Left ventricle myocardium superior (tissue), 1 donor: ENCODE measurements around the gene RGPD3. TPM values are rescaled to one million over a fixed set of nuclear protein-coding genes. Genes with fewer than 3 reads are reported as not detected.
"Not testable (repeated sequence)": the region's sequence is repeated elsewhere in the genome, so short reads cannot be mapped to it uniquely, and the experiment has no call there.

ENCODE experiments used
- ATAC-seq: fragments of 200-7000 bp; cut with Tn5 transposase; one replicate; pipeline ENCODE4 v1.9.1; 2020; ENCODE audit warnings: mild to moderate bottlenecking, moderate library complexity
- DNase-seq: peaks from one replicate; pipeline ENCODE4 v3.0.0-alpha.2; 2020
- intact Hi-C: fragments of 100-400 bp; cut with micrococcal nuclease; formaldehyde crosslinking; loops from one replicate; pipeline ENCODE4 v1.11.0; 2022
- total RNA-seq: library from RNA; stranded (reverse); fragmentation: NEBNext Ultra II Directional; extraction: Animal tissue kit (Norgen Biotek cat#: 25700); gene quantifications from one replicate; pipeline ENCODE4 v1.2.1, GENCODE V29; 2021
- donor health status: DM: no; HTN: yes; CAD: no; lungs with severe emphysema.

Gene RGPD3
- total RNA-seq, 1 donor from 2014 or later, result not detected

GRCh38 chr2:106487386-106488191 is 19.4 kb upstream of the RGPD3 start:
- DNase-seq, intact Hi-C loops: not testable (repeated sequence)
- ATAC-seq, result peak; percentile 31

GRCh38 chr2:106486551-106487385 is 18.6 kb upstream of the RGPD3 start, which contains the start of gene CD8B2:
CD8B2 (plus strand) TSS chr2:106487364; CDS start chr2:106487427, 63 bp downstream.
- intact Hi-C loops, result not testable (repeated sequence)

GRCh38 chr2:106479563-106479962 is 11.3 kb upstream of the RGPD3 start:
- ATAC-seq, intact Hi-C loops, DNase-seq: not testable (repeated sequence)

More at GRCh38 chr2:106486551-106487385, 18.6 kb upstream of the RGPD3 start, which contains the start of gene CD8B2:
- not testable (repeated sequence) for DNase-seq, ATAC-seq

GRCh38 chr2:106477647-106478046 is 9.4 kb upstream of the RGPD3 start:
- ATAC-seq, DNase-seq, intact Hi-C loops: not testable (repeated sequence)

GRCh38 chr2:106470658-106471057 is 2.4 kb upstream of the RGPD3 start:
- DNase-seq, intact Hi-C loops: not testable (repeated sequence)

GRCh38 chr2:106467516-106467915 is 697 bp downstream of the RGPD3 start:
- intact Hi-C loops, DNase-seq, ATAC-seq: not testable (repeated sequence)

More at GRCh38 chr2:106470658-106471057, 2.4 kb upstream of the RGPD3 start:
- ATAC-seq, result peak; percentile 49

- intact Hi-C loops, DNase-seq, ATAC-seq: not testable (repeated sequence)
Measured at GRCh38 chr2:106461882-106462281, 6.3 kb downstream of the RGPD3 start.

GRCh38 chr2:106390680-106391079 is 77.5 kb downstream of the RGPD3 start:
- ATAC-seq, DNase-seq, intact Hi-C loops: not testable (repeated sequence)

- intact Hi-C loops, ATAC-seq, DNase-seq: not testable (repeated sequence)
Measured at GRCh38 chr2:106388814-106389410, 79.3 kb downstream of the RGPD3 start.

- intact Hi-C loops, DNase-seq, ATAC-seq: not testable (repeated sequence)
Measured at GRCh38 chr2:106384548-106384947, 83.7 kb downstream of the RGPD3 start.

- ATAC-seq, DNase-seq, intact Hi-C loops: not testable (repeated sequence)
Measured at GRCh38 chr2:106381867-106382266, 86.3 kb downstream of the RGPD3 start.

GRCh38 chr2:106379567-106379966 is 88.6 kb downstream of the RGPD3 start:
- DNase-seq, intact Hi-C loops, ATAC-seq: not testable (repeated sequence)

GRCh38 chr2:106369182-106369581 is 99.0 kb downstream of the RGPD3 start:
- ATAC-seq, DNase-seq, intact Hi-C loops: not testable (repeated sequence)

- DNase-seq (no peak), ATAC-seq (no peak)
- intact Hi-C loops, result no loop called here
Measured at GRCh38 chr2:106366204-106366885, 101.9 kb downstream of the RGPD3 start.

GRCh38 chr2:106363791-106364190 is 104.4 kb downstream of the RGPD3 start:
- ATAC-seq (no peak), DNase-seq (no peak)
- intact Hi-C loops, result no loop called here

GRCh38 chr2:106362789-106363188 is 105.4 kb downstream of the RGPD3 start:
- DNase-seq, result no peak
- intact Hi-C loops, result no loop called here

GRCh38 chr2:106359512-106359911 is 108.7 kb downstream of the RGPD3 start:
- no peak for ATAC-seq
- intact Hi-C loops, result no loop called here

More at GRCh38 chr2:106362789-106363188, 105.4 kb downstream of the RGPD3 start:
- ATAC-seq, result no peak

GRCh38 chr2:106358521-106358920 is 109.7 kb downstream of the RGPD3 start:
- DNase-seq (no peak), ATAC-seq (no peak)
- intact Hi-C loops, result no loop called here

More at GRCh38 chr2:106359512-106359911, 108.7 kb downstream of the RGPD3 start:
- no peak for DNase-seq
